Parathyroid adenoma (tissue), 2 donors: ENCODE data around the gene ANO2.

ENCODE experiments used
- H2AFZ ChIP-seq: fragments of 300-600 bp; sonication (generic); one replicate; pipeline ENCODE4 v1.7.0; 2017; ENCODE audit warnings: antibody characterized with exemption, mild to moderate bottlenecking
- H3K27ac ChIP-seq: fragments of 300-600 bp; sonication (generic); one replicate; pipeline ENCODE4 v1.7.0; 2017
- H3K27me3 ChIP-seq: fragments of 300-600 bp; sonication (generic); one replicate; pipeline ENCODE4 v1.7.0; 2017; ENCODE audit warnings: low read length; ENCODE audit not compliant: control insufficient read depth, insufficient read depth
- H3K36me3 ChIP-seq: fragments of 300-600 bp; sonication (generic); one replicate; pipeline ENCODE4 v1.7.0; 2017; ENCODE audit warnings: low read length; ENCODE audit not compliant: control insufficient read depth, insufficient read depth
- H3K4me1 ChIP-seq: fragments of 300-600 bp; sonication (generic); one replicate; pipeline ENCODE4 v1.7.0; 2017; ENCODE audit warnings: control low read depth
- H3K4me2 ChIP-seq: fragments of 300-600 bp; sonication (generic); one replicate; pipeline ENCODE4 v1.7.0; 2017; ENCODE audit warnings: low read length
- H3K4me3 ChIP-seq: fragments of 300-600 bp; sonication (generic); one replicate; pipeline ENCODE4 v1.7.0; 2017; ENCODE audit warnings: low read depth, low read length
- H3K79me2 ChIP-seq: fragments of 300-600 bp; sonication (generic); one replicate; pipeline ENCODE4 v1.7.0; 2017; ENCODE audit warnings: control low read depth
- H3K9ac ChIP-seq: fragments of 300-600 bp; sonication (generic); one replicate; pipeline ENCODE4 v1.7.0; 2017; ENCODE audit warnings: mild to moderate bottlenecking
- H3K9me3 ChIP-seq: fragments of 300-600 bp; sonication (generic); one replicate; pipeline ENCODE4 v1.7.0; 2017; ENCODE audit warnings: low read length; ENCODE audit not compliant: control insufficient read depth
- CTCF ChIP-seq: fragments of 300-600 bp; sonication (generic); IDR thresholded peaks from one replicate; pipeline ENCODE4 v1.7.0; 2017; ENCODE audit warnings: antibody characterized with exemption, mild to moderate bottlenecking
- donor health status: primary hyperparathyroidism.

Gene ANO2

GRCh38 chr12:5622280-5622679, 322.8 kb downstream of the ANO2 start:
- H3K79me2 ChIP-seq, result no peaks in the 10 kb centered on the region
- no peaks in the 10 kb centered on the region for H3K27me3 ChIP-seq
- no peak overlapping the region for H3K9ac ChIP-seq
- no peak overlapping the region for H3K4me3 ChIP-seq
- no peak overlapping the region for H2AFZ ChIP-seq
- no peaks in the 10 kb centered on the region for H3K36me3 ChIP-seq
- no peaks in the 10 kb centered on the region for H3K4me1 ChIP-seq
- H3K9me3 ChIP-seq, result no peaks in the 10 kb centered on the region
- TF ChIP-seq CTCF, result no peak
- H3K27ac ChIP-seq, result no peak overlapping the region
- no peak overlapping the region for H3K4me2 ChIP-seq

- no peaks in the 10 kb centered on the region for H3K27me3 ChIP-seq
- H3K36me3 ChIP-seq, result no peaks in the 10 kb centered on the region
- no peak overlapping the region for H3K4me2 ChIP-seq
- no peak overlapping the region for H3K9ac ChIP-seq
- H3K9me3 ChIP-seq, result no peaks in the 10 kb centered on the region
- H3K27ac ChIP-seq, result no peak overlapping the region
- H3K4me1 ChIP-seq, result no peaks in the 10 kb centered on the region
- TF ChIP-seq CTCF, result no peak
- H2AFZ ChIP-seq, result no peak overlapping the region
- no peaks in the 10 kb centered on the region for H3K79me2 ChIP-seq
- no peak overlapping the region for H3K4me3 ChIP-seq
These were observed 323.7 kb downstream of the ANO2 start for GRCh38 chr12:5621329-5621728.

GRCh38 chr12:5620896-5621295, 324.2 kb downstream of the ANO2 start:
- Histone ChIP-seq H3K9ac (no peak overlapping the region), H3K4me3 (no peak overlapping the region), H3K79me2 (no peaks in the 10 kb centered on the region), H3K36me3 (no peaks in the 10 kb centered on the region), H3K4me1 (no peaks in the 10 kb centered on the region), H2AFZ (no peak overlapping the region), H3K27ac (no peak overlapping the region), H3K9me3 (no peaks in the 10 kb centered on the region), H3K27me3 (no peaks in the 10 kb centered on the region), H3K4me2 (no peak overlapping the region)
- TF ChIP-seq CTCF, result no peak

- no peak for TF ChIP-seq CTCF
- Histone ChIP-seq H3K27ac (no peak overlapping the region), H2AFZ (no peak overlapping the region)
These were observed 325.4 kb downstream of the ANO2 start for GRCh38 chr12:5619628-5620027.

GRCh38 chr12:5616854-5617253, 328.2 kb downstream of the ANO2 start:
- Histone ChIP-seq H3K4me2 (no peak overlapping the region), H3K9me3 (no peaks in the 10 kb centered on the region), H3K4me3 (no peak overlapping the region), H3K79me2 (no peaks in the 10 kb centered on the region), H3K27ac (no peak overlapping the region), H3K9ac (no peak overlapping the region), H3K27me3 (no peaks in the 10 kb centered on the region), H3K4me1 (no peaks in the 10 kb centered on the region), H2AFZ (no peak overlapping the region), H3K36me3 (no peaks in the 10 kb centered on the region)
- no peak for TF ChIP-seq CTCF

More at GRCh38 chr12:5619628-5620027, 325.4 kb downstream of the ANO2 start:
- no peaks in the 10 kb centered on the region for H3K36me3 ChIP-seq
- H3K9me3 ChIP-seq, result no peaks in the 10 kb centered on the region
- no peaks in the 10 kb centered on the region for H3K4me1 ChIP-seq
- no peaks in the 10 kb centered on the region for H3K79me2 ChIP-seq
- no peak overlapping the region for H3K4me3 ChIP-seq
- H3K27me3 ChIP-seq, result no peaks in the 10 kb centered on the region
- no peak overlapping the region for H3K4me2 ChIP-seq
- no peak overlapping the region for H3K9ac ChIP-seq
